ENCODE measurements around the gene KRT32.

- TF ChIP-seq CTCF (IDR thresholded peaks at IDR 0.05), result peak in 1 of 4 experiments; percentile 38
- no peak for TF ChIP-seq POLR2A (IDR thresholded peaks at IDR 0.05)
These were observed 51.3 kb downstream of the KRT32 start for GRCh38 chr17:41415833-41416335.
